ENCODE results near the gene TBC1D9B. TPM values are rescaled to one million over a fixed set of nuclear protein-coding genes. Genes with fewer than 3 reads are reported as not detected.

Gene TBC1D9B
- total and polyA plus RNA-seq, 2 of the 13 experiments (the other 11 are each of a cell fraction or from before 2014, with no cell fraction given): 35.0 to 50.0 TPM

- TF ChIP-seq ZNF781 (CRISPR knock-in tag; IDR thresholded peaks at IDR 0.05; ENCODE audit: borderline replicate concordance, not compliant biosample characterization) (no peak), ZBTB14 (CRISPR knock-in tag; IDR thresholded peaks at IDR 0.05) (peak; percentile 85), ZNF816 (CRISPR knock-in tag; IDR thresholded peaks at IDR 0.05; ENCODE audit: borderline replicate concordance) (no peak), ZNF639 (CRISPR knock-in tag; conservative IDR thresholded peaks at IDR 0.05) (peak; percentile 37), SP5 (CRISPR knock-in tag; IDR thresholded peaks at IDR 0.05; ENCODE audit: borderline replicate concordance, low read depth) (no peak), SP4 (CRISPR knock-in tag; IDR thresholded peaks at IDR 0.05) (peak; percentile 49; the same call in 1 of the 2 replicates), ZBTB38 (CRISPR knock-in tag; IDR thresholded peaks at IDR 0.05) (no peak), TOE1 (CRISPR knock-in tag; IDR thresholded peaks at IDR 0.05) (no peak), ZSCAN22 (CRISPR knock-in tag; IDR thresholded peaks at IDR 0.05) (no peak), ZBTB34 (CRISPR knock-in tag; IDR thresholded peaks at IDR 0.05) (no peak), THAP11 (CRISPR knock-in tag; IDR thresholded peaks at IDR 0.05) (0 out of 2 replicates have a peak, but pooled peaks have one; percentile 28), HNF1B (CRISPR knock-in tag; IDR thresholded peaks at IDR 0.05) (no peak), PLSCR1 (CRISPR knock-in tag; IDR thresholded peaks at IDR 0.05; ENCODE audit: borderline replicate concordance) (no peak), PREB (CRISPR knock-in tag; IDR thresholded peaks at IDR 0.05) (no peak), ADNP (CRISPR knock-in tag; IDR thresholded peaks at IDR 0.05) (no peak), ZNF501 (CRISPR knock-in tag; IDR thresholded peaks at IDR 0.05) (peak; percentile 44; the same call in 1 of the 2 replicates), GABPB1 (CRISPR knock-in tag; IDR thresholded peaks at IDR 0.05) (peak; percentile 71; the same call in 1 of the 2 replicates), CREBL2 (CRISPR knock-in tag; IDR thresholded peaks at IDR 0.05; ENCODE audit: borderline replicate concordance) (no peak)
Measured at GRCh38 chr5:179907556-179908324, at the start of gene TBC1D9B (continued).

All from HepG2 (cell line).